ENCODE results near the gene HEPH. TPM values are rescaled to one million over a fixed set of nuclear protein-coding genes. Genes with fewer than 3 reads are reported as not detected.

Gene HEPH
- total and polyA plus RNA-seq, 11 donors: 2.4 to 49.8 (median 20.1) TPM

- Histone ChIP-seq H3K27ac (no peak overlapping the region), H3K4me3 (no peak overlapping the region), H3K27me3 (peaks cover 0 to 40% (median 0%) of the 10 kb centered on the region in 9 donors), H3K4me1 (no peaks in the 10 kb centered on the region), H3K36me3 (no peaks in the 10 kb centered on the region), H3K9me3 (peaks cover 0 to 5% (median 0%) of the 10 kb centered on the region in 12 donors)
- TF ChIP-seq CTCF (IDR thresholded peaks at IDR 0.05) (no peak), POLR2A (IDR thresholded peaks at IDR 0.05) (no peak)
- no peak for ATAC-seq
- intact Hi-C loops (cut with DNase I): no loop called here
- WGBS, 4 donors: 33 to 89% (median 77%) methylated on average over 1 of the region's 1 CpG; no CpG with 5 or more reads in 1 of the 4 donors
- no peak for DNase-seq
Measured at GRCh38 chrX:66142351-66142750, 21.7 kb upstream of the HEPH start.

DNA sequence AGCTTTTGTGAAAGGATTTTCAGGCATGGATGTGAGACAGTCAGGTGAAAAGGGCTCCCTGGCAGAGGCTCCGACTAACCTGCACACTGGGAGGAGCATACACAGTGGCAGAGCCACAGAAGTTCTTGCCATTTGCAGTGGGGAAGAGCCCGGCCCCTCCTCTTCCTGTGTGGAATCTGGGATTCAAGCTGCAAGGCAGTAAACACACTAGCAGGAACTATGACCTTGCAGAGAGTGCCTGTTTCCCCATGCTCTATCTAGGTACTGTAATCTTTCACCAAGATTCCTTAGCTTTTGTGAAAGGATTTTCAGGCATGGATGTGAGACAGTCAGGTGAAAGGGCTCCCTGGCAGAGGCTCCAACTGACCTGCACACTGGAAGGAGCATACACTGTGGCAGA, 19.8 kb upstream of the HEPH start:
- Histone ChIP-seq H3K27me3 (peaks cover 0 to 54% (median 0%) of the 10 kb centered on the region in 9 donors), H3K4me1 (no peaks in the 10 kb centered on the region), H3K9me3 (no peaks in the 10 kb centered on the region), H3K36me3 (no peaks in the 10 kb centered on the region), H3K27ac (no peak overlapping the region), H3K4me3 (no peak overlapping the region)
- ATAC-seq (no peak), DNase-seq (no peak)
- WGBS, 4 donors: 53 to 67% (median 57%) methylated on average over 2 of the region's 2 CpGs
- intact Hi-C loops (cut with DNase I): no loop called here
- TF ChIP-seq CTCF (IDR thresholded peaks at IDR 0.05) (no peak), POLR2A (IDR thresholded peaks at IDR 0.05) (no peak)

GRCh38 chrX:66149519-66149918, 14.5 kb upstream of the HEPH start:
- TF ChIP-seq CTCF (IDR thresholded peaks at IDR 0.05) (no peak), POLR2A (IDR thresholded peaks at IDR 0.05) (no peak)
- ATAC-seq: no peak
- WGBS, 4 donors: 78 to 94% (median 84%) methylated on average over 1 of the region's 1 CpG
- Histone ChIP-seq H3K4me3 (no peak overlapping the region), H3K27me3 (peaks cover 0 to 46% (median 0%) of the 10 kb centered on the region in 9 donors), H3K36me3 (no peaks in the 10 kb centered on the region), H3K27ac (no peak overlapping the region), H3K9me3 (no peaks in the 10 kb centered on the region), H3K4me1 (no peaks in the 10 kb centered on the region)
- intact Hi-C loops (cut with DNase I): no loop called here
- DNase-seq: no peak

GRCh38 chrX:66150163-66150562, 13.9 kb upstream of the HEPH start:
- no peak for ATAC-seq
- Histone ChIP-seq H3K4me1 (no peaks in the 10 kb centered on the region), H3K4me3 (no peak overlapping the region), H3K36me3 (no peaks in the 10 kb centered on the region), H3K27me3 (peaks cover 0 to 48% (median 0%) of the 10 kb centered on the region in 9 donors), H3K27ac (no peak overlapping the region), H3K9me3 (no peaks in the 10 kb centered on the region)
- intact Hi-C loops (cut with DNase I): loop anchor here in 1 of 10 donors (10.0 kb wide), 1 partner anchor 1005 kb away; no protein-coding TSS in a partner anchor
- DNase-seq: no peak
- TF ChIP-seq CTCF (IDR thresholded peaks at IDR 0.05) (no peak), POLR2A (IDR thresholded peaks at IDR 0.05) (no peak)

All from heart left ventricle (tissue), 16 donors.